Uterus (tissue), 4 donors: ENCODE results near the gene TMEM183A. TPM values are rescaled to one million over a fixed set of nuclear protein-coding genes. Genes with fewer than 3 reads are reported as not detected.
A peak's percentile ranks its signal among the peaks of the same experiment; 100 is the strongest.

Source experiments
- DNase-seq, 2 donors: peaks; one replicate each; pipeline ENCODE4 v3.0.0-alpha.2; 2019 to 2020
- H3K27ac ChIP-seq, 2 donors: fragments of 200-600 bp; sonication (generic); 1 replicate in 1 of 2; 2 replicates in 1 of 2; pipeline ENCODE4 v1.5.1; 2016 to 2018
- H3K27me3 ChIP-seq, 2 donors: fragments of 200-600 bp; sonication (generic); one replicate each; pipeline ENCODE4 v1.5.1; 2018 to 2019; ENCODE audit warnings: control low read depth in 1 of 2
- H3K36me3 ChIP-seq, 2 donors: fragments of 200-600 bp; sonication (generic); one replicate each; pipeline ENCODE4 v1.5.1; 2019; ENCODE audit warnings: control low read depth in 1 of 2
- H3K4me1 ChIP-seq, 2 donors: fragments of 200-600 bp; sonication (generic); one replicate each; pipeline ENCODE4 v1.5.1; 2018 to 2019; ENCODE audit warnings: control low read depth in 1 of 2
- H3K4me3 ChIP-seq, 2 donors: fragments of 200-600 bp; sonication (generic); 1 replicate in 1 of 2; 2 replicates in 1 of 2; pipeline ENCODE4 v1.5.1; 2018 to 2019; ENCODE audit warnings: mild to moderate bottlenecking in 1 of 2
- H3K9me3 ChIP-seq, 2 donors: fragments of 200-600 bp; sonication (generic); one replicate each; pipeline ENCODE4 v1.5.1; 2019; ENCODE audit warnings: control low read depth in 1 of 2
- CTCF ChIP-seq, 4 experiments: fragments of 200-600 bp in 2 of 4; fragments of 450-650 bp in 2 of 4; sonication (generic) in 2 of 4; IDR thresholded peaks; one replicate each; pipeline ENCODE4 v1.5.1; 2016 to 2019; ENCODE audit warnings: antibody characterized with exemption in 4 of 4, mild to moderate bottlenecking in 2 of 4, moderate library complexity in 1 of 4
- POLR2A ChIP-seq, 2 donors: fragments of 450-650 bp; IDR thresholded peaks; one replicate each; pipeline ENCODE4 v1.6.1; 2016; ENCODE audit warnings: antibody characterized with exemption in 2 of 2, mild to moderate bottlenecking in 1 of 2, moderate library complexity in 1 of 2
- intact Hi-C: fragments of 100-400 bp; cut with DNase I; formaldehyde crosslinking; loops from one replicate; pipeline ENCODE4 v1.15.1; 2023; ENCODE audit warnings: low total_unique reads
- total RNA-seq, 4 donors: library from RNA; depleted of rRNA in 3 of 4; stranded (reverse); fragments of >200 nt in 3 of 4; gene quantifications; one replicate each; pipeline versions ENCODE4 v1.1.0 to v1.2.4, GENCODE V29; 2014 to 2023
- donor health status: DM: yes; HTN: yes; CAD: no.

The TMEM183A gene
- total RNA-seq, 4 donors from 2014 or later: 25.9 to 109 (median 68.1) TPM

DNA sequence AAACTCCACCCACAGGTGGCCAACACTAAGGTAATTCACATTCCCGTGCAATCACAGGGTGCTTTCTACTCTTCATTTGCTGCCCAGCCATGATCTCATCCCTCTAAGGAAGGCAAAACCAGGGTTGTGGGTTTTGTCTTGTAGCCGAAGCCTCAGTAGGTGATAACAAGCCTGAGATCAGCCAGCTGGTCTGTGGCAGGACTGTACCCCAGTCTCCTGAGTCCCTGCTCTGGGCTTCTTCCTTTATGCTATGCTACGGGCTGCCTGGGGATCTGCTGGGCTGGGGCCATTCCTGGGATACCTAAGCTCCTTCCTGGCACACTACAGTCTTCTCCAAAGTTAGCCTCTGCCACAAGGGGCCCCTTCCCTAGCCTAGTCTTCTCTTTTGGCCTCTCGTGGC lies 29.0 kb downstream of the TMEM183A start:
- DNase-seq: no peak
- no peaks in the 10 kb centered on the region for H3K27me3 ChIP-seq
- H3K36me3 ChIP-seq: no peaks in the 10 kb centered on the region
- H3K9me3 ChIP-seq: no peaks in the 10 kb centered on the region
- TF ChIP-seq CTCF (IDR thresholded peaks at IDR 0.05) (no peak), POLR2A (IDR thresholded peaks at IDR 0.05) (no peak)
- no peak overlapping the region for H3K27ac ChIP-seq
- no peaks in the 10 kb centered on the region for H3K4me1 ChIP-seq
- H3K4me3 ChIP-seq: no peak overlapping the region
- intact Hi-C loops: no loop called here

DNA sequence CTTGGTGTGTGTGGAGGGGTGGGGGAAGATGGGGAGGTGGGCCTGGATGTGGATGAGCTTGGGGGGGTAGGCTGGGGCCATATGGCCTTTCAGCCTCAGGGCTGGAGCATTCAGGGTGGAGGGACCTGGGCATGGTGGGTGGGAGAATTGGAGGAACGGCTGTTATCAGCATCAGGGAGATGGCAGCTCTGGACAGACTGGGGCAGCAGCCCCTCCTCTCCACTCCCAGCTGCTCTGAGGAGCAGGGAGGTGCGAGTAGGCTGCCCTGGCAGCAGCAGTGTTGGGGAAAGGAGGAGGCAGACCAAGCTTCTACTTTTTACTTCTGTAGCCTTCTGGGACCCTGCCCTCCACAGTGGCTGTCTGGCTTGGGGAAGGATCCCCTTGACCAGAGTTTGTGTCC lies 29.4 kb downstream of the TMEM183A start:
- Histone ChIP-seq H3K4me3 (no peak overlapping the region), H3K4me1 (no peaks in the 10 kb centered on the region), H3K9me3 (no peaks in the 10 kb centered on the region), H3K27ac (no peak overlapping the region), H3K36me3 (no peaks in the 10 kb centered on the region), H3K27me3 (no peaks in the 10 kb centered on the region)
- intact Hi-C loops: no loop called here
- DNase-seq: no peak
- TF ChIP-seq CTCF (IDR thresholded peaks at IDR 0.05) (no peak), POLR2A (IDR thresholded peaks at IDR 0.05) (no peak)

GRCh38 chr1:203037509-203038190 lies 30.5 kb downstream of the TMEM183A start:
- Histone ChIP-seq H3K9me3 (no peaks in the 10 kb centered on the region), H3K27me3 (no peaks in the 10 kb centered on the region), H3K36me3 (no peaks in the 10 kb centered on the region), H3K4me1 (no peaks in the 10 kb centered on the region), H3K4me3 (no peak overlapping the region), H3K27ac (peak overlapping the region; percentile 54 to 58)
- no peak for DNase-seq
- TF ChIP-seq CTCF (IDR thresholded peaks at IDR 0.05): no peak
- TF ChIP-seq POLR2A (IDR thresholded peaks at IDR 0.05): no peak
- intact Hi-C loops: loop anchor here (2.0 kb wide), 1 partner anchor 181 kb away; no protein-coding TSS in a partner anchor

GRCh38 chr1:203038217-203038741 lies 31.1 kb downstream of the TMEM183A start:
- intact Hi-C loops: loop anchor here (2.0 kb wide), 1 partner anchor 181 kb away; no protein-coding TSS in a partner anchor
- Histone ChIP-seq H3K4me3 (no peak overlapping the region), H3K27me3 (no peaks in the 10 kb centered on the region), H3K4me1 (no peaks in the 10 kb centered on the region), H3K27ac (peak overlapping the region; percentile 54 to 58), H3K9me3 (no peaks in the 10 kb centered on the region), H3K36me3 (no peaks in the 10 kb centered on the region)
- DNase-seq: peak; percentile 53 to 64
- TF ChIP-seq POLR2A (IDR thresholded peaks at IDR 0.05): no peak
- TF ChIP-seq CTCF (IDR thresholded peaks at IDR 0.05): no peak

- peak; percentile 89 to 92 (median 91) for TF ChIP-seq CTCF (IDR thresholded peaks at IDR 0.05)
- no peak for TF ChIP-seq POLR2A (IDR thresholded peaks at IDR 0.05)
- H3K27ac ChIP-seq: no peak overlapping the region
- H3K4me1 ChIP-seq: no peaks in the 10 kb centered on the region
- H3K9me3 ChIP-seq: no peaks in the 10 kb centered on the region
- H3K27me3 ChIP-seq: no peaks in the 10 kb centered on the region
- no peak overlapping the region for H3K4me3 ChIP-seq
- intact Hi-C loops: loop anchor here (2.0 kb wide), 1 partner anchor 180 kb away; no protein-coding TSS in a partner anchor
- DNase-seq: peak; percentile 77 to 81
- H3K36me3 ChIP-seq: no peaks in the 10 kb centered on the region
These were observed 31.9 kb downstream of the TMEM183A start for GRCh38 chr1:203038891-203039608.
